Right lobe of liver (tissue), 4 donors: Measurements from ENCODE around the gene PRR15.

Experiments used
- CTCF ChIP-seq, 4 donors: fragments of 200-600 bp in 3 of 4; fragments of 450-650 bp in 1 of 4; IDR thresholded peaks; one replicate each; pipeline versions ENCODE4 v1.5.1 to v1.8.0; 2016 to 2022; ENCODE audit warnings: antibody characterized with exemption in 4 of 4, mild to moderate bottlenecking in 2 of 4
- POLR2A ChIP-seq: fragments of 450-650 bp; IDR thresholded peaks from one replicate; pipeline ENCODE4 v1.6.1; 2017; ENCODE audit warnings: antibody characterized with exemption, mild to moderate bottlenecking
- donor health status: DM: no; HTN: no; CAD: no.
- donor health status: DM: no; HTN: no; CAD: no.
- donor health status: DM: no; HTN: yes; CAD: no.

- TF ChIP-seq CTCF (IDR thresholded peaks at IDR 0.05) (no peak), POLR2A (no peak)
Observed at GRCh38 chr7:29547421-29547820, 16.2 kb upstream of the PRR15 start.
